NCI-H1694 treated with DMSO at 0.1 percent for 48 hours (cell line): Measurements from ENCODE around the gene ARHGEF17.
A peak's percentile ranks its signal among the peaks of the same experiment; 100 is the strongest.

ENCODE experiments used
- DNase-seq: peaks from one replicate; lab custom pipeline; 2025; lab: John Stamatoyannopoulos, UW

The ARHGEF17 gene

DNA sequence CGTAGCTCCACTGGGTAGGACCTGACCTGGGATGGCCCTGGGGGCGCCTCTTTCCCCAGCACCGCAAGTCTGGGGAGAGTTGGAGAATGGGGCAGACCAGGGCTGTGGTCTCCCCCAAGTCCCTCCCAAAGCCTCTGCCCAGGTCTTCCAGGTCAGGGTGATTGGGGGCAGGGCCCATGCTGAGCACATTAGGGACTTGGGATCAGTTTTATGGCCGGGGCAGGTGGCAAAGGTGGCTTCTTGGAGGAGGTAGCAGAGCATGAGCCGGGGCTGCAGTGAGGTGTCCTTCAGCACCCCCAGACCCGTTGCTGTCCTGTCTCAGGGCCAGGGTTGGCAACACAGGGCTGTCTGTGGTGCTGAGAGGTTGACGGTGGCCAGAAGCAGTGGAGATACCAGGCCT lies 74.1 kb downstream of the ARHGEF17 start:
- DNase-seq, result no peak

DNA sequence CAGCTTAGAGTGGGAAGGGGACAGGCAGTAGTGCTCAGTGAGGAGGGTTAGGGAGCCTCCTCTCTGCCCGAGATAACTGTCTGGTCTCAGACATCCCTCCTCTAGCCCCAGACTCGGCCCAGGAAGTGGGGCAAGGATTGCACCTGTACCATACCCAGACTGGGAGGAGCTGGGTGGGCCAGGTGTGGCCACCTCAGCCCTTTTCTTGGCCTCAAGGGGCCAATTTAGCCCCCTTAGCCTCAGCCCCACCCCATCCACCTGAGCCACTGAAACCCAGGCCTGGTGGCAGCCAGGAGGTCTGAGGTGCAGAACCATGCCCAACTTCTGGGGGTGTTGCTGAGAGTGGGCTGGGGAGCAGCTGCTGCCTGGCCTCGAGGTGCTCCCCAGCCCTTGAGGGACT lies 74.7 kb downstream of the ARHGEF17 start:
- DNase-seq, result no peak

DNA sequence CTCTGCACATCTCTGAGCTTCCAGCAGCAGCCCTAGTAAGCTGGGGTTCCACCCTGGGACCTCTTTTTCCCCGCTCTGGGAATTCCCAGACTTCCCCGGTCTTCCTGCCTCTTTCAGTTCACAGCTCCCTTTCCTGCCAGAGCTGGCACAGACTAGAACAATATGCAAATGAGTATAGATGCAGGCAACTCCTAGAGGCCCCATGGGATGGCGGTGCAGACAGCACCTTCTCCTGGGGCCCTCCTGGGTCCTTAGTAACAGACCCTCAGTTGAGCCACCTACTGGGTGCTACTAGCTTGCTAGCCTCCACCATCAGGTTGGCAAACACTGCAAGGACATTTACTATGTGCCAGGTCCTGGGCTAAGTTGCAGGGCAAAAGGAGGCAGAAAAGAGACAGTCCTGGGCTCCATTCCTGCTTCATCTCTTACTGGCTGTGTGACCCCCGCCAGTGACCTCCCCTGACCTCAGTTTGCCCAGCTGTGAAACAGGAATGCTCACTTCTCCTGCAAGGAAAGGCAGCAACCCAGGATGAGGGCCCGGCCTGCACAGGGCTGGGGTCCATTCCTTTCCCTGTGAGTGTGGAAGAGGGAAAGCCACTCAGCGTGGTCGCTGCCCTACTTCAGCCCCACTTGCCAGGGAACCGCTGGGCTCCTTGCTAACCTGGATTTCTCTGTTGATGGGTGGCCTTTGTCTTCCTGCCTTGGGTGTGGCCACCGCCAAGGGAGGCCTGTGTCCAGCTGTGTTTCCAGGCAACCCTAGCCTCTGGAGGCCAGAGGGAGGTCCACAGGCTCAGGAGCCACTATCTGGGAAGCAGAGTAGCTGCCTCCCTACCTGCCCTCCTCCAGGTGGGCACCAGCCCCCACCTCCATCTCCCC lies 75.4 kb downstream of the ARHGEF17 start:
- DNase-seq, result no peak

DNA sequence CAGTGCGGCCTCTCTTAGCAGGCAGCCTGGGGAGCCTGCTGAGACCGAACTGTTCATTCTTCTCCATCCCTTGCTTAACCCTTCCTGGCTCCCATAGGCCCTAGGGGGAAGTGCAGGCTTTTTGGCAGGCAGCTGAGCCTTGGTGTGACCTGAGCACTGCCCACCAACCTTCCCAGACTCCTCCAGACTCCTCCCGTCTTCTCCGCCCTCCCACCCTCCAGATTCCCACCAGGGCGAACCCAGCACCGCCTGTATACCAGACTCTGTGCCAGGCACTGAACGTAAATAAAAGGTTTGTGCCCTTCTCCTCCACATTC lies 76.0 kb downstream of the ARHGEF17 start:
- no peak for DNase-seq

DNA sequence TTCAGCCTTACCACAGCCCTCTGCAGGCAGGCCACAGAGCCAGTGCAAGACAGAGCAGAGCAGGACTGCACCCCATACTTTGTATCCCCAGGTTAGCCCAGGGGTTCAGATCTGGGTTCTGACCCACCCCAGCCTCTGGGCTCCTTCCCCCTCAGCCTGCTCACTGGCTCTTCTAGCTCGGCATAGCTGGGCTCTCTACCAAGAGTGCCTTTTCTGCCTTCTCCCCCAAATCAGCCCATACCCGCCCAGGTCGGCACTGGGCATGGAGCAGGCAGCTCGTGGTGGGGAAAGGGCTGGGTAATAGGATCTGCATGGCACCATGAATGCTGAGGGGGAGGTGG lies 76.4 kb downstream of the ARHGEF17 start:
- no peak for DNase-seq

DNA sequence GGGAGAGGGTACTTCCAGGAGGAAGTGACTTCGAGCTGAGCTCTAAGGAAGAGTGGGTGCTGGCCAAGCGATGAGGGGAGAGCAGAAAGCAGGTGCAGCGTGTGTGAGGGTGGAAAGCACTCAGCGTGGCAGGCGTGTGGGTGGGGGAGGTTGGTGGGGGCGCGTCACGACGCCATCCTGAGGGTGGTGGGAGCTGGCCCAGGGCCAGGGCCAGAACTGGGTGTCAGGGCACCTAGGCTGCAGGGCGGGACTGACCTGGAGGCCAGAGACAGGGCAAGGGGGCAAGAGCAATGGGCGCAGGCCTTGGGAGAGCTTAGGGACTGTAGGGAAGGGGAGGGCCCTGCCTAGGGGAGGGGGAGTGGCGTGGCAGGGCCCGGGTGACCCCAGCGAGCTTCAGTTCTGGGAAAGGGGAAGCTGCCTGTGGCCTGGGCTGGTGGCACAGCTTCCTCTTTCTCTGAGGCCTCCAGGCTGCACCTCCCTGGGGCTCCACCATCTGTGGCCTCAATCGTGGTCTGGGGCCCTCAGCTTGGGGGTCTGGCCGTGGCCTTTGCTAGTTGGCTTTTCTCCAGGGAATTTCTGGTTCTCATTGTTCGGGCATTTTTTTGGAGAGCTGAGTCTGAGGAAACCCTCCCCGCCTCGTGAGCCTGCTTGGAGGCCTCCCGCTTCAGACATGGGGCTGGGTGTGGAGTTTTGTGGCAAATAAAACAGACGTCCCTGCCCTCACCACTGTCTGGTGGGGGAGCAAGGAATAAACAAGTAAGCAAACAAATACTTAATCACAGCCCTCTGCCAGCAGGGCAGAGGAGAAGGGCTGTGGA lies 77.0 kb downstream of the ARHGEF17 start:
- DNase-seq, result no peak

DNA sequence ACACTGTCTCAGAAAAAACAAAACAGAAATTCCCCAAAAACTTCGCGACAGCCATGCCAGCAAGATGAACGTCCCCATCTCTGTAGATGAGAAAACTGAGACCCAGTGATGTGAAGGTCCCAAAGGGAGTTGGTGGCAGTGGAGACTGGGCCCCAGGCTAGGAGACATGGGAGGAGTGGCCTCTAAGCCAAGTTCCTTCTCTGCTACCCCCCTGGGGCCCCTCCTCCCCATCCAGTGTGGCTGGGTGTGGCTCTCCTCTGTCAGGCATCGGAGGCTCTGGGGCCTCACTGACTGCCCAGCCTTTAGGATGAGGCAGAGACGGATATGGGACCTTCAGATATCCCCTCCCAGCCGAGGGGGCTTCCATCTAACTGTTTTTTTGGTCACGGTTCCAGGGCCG lies 77.9 kb downstream of the ARHGEF17 start:
- no peak for DNase-seq

DNA sequence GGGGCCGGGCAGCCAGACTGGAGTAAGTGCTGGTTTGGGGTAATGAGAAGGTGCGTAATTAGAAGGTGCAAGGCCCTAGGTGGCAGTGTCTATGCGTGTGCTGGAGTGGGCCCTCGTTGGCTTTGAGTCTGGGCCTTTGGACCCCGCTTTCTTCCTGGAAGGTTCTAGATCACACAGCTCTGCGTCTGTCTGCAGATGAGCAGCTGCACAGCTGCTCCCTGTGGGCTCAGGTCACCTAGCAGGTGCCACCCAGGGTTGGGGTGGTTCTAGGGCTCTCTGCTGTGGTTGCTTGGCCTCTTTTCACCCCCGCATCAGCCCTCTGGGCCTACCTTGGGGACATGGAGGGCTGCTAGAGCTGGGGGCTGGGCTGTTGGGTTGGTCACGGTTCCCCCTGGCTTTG lies 78.5 kb downstream of the ARHGEF17 start:
- DNase-seq, result no peak

DNA sequence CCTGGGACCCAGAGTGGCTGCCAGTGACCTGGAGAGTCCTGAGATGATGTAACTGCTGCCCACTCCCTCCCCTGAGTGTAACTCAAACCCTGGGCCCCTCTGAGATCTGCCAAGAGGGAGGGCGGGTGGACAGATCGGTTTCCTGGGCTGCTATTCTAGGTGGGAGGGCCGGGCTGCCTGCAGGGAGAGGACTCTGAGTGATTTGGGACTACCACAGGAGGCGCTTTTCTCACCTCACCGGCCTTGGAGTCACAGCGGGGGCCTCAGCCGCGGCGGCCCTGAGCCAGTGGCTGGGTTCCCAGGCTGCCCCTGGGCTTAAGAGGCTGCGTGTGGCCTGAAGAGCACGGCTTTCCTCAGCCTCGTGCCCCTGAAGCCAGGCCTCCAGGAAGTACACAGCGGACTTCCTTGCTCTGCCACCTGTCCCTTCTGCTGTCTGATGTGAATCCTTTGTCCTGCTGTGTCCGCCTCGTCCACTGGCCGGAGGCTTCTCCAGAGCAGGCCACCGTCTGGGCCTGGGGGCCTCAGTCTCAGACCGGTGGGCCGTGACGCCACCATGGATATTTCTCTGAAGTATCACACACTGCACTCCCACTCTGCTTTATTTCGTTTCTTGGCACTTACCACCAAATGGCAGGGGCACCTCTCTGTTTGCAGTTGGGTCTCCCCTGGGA lies 79.7 kb downstream of the ARHGEF17 start:
- no peak for DNase-seq

DNA sequence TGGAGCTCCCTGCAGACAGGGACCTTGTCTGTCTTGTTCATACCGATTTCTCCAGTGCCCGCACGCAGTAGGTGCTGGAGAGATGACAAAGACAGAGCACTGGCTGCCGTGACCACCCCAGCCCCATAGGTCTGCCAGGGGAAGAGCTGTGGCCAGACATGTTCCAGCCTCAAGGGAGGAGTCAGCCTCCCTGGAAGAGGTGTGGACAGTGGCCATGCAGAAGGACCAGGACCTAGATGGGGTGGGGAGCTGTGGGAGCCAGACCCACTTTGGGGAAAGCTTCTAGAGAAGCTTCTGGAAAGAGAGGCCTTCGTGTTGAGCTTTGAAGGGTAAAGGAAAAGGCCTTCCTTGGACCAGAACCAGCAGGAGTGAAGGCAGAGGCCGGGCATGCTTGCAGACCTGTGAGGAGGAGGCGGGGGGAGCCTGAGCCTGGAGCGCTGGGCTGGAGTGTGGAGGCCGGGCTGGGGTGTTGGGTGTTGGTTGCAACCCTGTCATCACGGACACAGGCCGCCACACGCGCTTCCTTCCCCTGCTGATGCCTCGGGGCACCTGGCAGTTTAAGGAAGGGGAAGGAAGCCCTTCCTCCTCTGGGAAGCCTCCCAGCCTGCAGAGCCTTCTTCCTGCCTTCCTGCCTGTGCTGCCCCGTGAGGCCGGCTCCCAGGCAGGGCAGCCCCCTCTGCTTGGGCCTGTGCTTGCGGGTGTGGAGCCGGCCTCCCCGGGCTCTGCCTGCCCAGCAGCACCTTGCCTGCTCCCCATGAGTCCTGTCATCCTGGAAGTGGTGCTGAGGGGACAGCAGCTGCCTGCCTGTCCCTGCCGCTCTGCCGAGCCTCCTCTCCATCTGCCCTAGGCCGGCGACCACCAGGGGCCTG lies 80.4 kb downstream of the ARHGEF17 start:
- DNase-seq, result no peak

DNA sequence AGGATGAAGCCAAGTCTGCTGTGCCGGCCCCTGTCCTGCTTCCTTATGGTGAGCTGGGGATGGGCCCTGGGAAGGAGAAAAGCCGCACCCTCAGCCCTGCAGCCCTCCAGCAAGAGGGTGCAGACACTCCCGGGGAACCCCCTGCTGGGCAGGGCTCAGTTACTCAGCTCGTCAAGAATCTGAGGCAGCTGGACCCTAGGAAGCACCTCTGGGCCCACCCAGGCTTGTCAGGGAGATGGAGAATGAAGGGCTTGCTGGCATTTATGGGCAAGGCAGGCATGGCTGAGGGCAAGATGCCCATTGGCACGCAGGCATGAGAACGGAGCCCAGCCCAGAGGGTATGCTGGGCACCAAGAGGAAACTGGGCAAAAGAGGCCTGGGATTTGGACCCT lies 81.1 kb downstream of the ARHGEF17 start:
- DNase-seq, result no peak

DNA sequence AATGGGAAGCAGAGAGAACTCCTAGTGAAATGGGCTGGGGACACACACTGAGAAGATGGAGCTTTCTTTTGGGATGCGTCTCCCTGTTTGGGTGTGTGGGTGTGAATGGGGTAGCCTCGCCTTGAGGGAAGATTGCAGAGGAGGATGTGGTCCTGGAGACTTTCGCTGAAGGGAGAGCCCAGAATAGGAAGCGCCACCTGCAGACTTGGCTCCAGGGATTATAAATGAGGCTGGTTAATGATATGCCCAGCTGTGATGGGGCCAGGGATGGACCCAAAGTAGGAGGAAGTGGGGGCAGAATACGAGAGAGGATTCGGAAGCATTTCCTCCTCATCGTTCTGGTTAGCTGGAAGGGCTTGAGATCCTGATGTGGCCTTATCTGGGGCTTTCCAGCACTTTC lies 81.8 kb downstream of the ARHGEF17 start:
- DNase-seq, result no peak

DNA sequence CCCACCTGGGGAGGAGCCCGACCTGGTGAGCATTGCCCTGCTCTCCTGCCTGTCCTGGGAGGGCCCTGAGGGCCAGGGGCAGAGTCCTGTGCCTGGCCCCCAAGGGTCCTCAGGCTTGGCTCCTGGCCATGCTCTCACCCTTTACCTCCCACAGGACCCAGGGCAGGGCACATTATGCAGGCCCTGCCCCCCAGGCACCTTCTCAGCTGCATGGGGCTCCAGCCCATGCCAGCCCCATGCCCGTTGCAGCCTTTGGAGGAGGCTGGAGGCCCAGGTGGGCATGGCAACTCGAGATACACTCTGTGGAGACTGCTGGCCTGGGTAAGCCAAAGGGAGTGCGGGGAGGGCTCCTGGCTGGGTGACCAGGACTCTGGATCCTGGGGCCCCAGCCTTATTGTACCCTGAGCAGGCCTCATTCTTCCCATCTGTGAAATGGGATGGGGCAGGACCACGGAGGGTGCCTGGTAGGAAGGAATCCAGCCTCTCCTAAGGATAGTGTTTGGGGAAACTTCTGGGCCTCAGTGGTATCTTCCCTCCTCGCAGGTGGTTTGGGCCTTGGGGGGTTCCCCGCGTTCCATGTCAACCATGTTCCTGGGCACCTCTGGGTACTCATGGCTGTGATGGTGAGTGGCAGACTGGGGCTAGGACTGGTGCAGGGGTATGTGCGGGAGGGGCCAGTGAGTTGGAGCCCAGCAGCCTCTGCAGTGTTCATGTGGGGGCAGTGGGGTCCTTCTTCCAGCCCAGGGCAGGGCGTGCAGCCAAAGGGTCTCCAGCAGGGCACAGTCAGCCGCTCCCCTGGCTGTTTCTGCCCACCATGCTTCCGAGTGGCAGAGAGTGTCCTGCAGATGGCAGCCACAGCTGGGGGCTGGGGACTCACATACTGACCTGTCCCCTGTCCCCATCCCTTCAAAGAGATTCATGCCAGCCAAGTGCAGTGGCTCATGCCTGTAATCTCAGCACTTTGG lies 82.8 kb downstream of the ARHGEF17 start:
- DNase-seq, result no peak

DNA sequence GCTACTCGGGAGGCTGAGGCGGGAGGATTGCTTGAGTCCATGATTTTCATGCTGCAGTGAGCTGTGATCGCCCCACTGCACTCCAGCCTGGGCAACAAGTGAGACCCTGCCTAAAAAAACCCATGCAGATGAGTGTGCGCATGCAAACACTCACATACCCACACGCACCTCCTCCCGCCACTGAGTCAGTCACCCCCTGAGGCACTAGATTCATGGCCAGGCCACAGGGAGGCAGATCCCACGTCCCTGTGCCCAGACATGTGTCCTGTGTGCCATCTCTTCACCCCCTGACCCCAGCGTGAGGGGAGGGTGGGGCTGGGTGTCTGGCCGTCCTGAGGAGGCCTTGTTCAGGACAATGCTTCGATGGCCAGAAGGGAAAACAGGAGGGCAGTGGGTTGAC lies 83.6 kb downstream of the ARHGEF17 start:
- no peak for DNase-seq

DNA sequence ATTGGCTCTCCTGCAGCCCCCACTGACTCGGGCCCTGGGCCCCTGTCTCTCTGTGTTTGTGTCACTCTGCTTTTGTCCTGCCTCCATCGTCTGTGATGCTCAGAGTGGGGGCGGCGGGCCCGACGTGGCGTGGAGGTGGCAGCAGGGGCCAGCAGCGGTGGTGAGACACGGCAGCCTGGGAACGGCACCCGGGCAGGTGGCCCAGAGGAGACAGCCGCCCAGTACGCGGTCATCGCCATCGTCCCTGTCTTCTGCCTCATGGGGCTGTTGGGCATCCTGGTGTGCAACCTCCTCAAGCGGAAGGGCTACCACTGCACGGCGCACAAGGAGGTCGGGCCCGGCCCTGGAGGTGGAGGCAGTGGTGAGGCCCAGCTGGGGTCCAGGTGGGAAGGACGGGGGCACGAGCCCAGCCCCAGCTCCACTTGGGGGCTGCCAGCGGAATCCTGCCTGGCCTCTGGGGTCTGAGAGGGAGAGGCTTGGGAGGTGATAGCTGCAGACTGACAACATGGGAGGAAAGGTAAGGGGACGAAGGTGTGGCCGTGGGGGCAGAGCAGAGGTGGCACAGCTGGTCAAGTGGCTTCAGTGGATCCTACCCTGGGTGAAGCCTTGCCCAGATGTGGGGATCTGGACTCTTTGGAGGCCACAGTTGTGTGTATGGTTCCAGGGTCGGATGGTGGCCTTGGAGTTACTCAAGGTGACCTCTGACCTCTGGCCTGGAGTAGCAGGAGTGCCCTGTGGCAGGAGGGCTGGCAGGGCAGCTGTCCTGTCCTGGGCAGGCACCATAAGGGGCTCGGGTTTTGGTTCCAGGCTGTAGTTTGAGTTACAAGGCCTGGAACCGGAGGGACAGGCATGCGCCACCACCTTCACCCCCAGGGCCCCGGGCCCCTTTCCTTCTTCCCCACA lies 84.3 kb downstream of the ARHGEF17 start:
- no peak for DNase-seq

DNA sequence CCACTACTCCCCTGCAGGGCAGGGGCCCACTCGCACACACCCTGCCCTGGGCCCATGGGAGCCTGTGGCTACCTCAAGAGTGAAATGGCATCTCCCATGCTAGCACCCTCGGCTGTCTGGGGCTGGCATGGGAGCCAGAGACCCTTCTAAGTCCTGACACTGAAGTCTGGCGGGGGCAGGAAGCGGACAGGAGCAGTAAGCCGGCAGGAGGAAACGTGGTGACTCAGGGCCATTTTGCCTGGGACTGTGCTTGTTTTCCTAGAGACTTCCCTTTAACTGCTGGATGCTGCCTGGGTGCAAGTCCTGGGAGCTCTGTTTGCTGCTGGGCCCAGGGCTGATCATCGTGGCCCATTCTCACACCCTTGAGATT lies 84.9 kb downstream of the ARHGEF17 start:
- no peak for DNase-seq

DNA sequence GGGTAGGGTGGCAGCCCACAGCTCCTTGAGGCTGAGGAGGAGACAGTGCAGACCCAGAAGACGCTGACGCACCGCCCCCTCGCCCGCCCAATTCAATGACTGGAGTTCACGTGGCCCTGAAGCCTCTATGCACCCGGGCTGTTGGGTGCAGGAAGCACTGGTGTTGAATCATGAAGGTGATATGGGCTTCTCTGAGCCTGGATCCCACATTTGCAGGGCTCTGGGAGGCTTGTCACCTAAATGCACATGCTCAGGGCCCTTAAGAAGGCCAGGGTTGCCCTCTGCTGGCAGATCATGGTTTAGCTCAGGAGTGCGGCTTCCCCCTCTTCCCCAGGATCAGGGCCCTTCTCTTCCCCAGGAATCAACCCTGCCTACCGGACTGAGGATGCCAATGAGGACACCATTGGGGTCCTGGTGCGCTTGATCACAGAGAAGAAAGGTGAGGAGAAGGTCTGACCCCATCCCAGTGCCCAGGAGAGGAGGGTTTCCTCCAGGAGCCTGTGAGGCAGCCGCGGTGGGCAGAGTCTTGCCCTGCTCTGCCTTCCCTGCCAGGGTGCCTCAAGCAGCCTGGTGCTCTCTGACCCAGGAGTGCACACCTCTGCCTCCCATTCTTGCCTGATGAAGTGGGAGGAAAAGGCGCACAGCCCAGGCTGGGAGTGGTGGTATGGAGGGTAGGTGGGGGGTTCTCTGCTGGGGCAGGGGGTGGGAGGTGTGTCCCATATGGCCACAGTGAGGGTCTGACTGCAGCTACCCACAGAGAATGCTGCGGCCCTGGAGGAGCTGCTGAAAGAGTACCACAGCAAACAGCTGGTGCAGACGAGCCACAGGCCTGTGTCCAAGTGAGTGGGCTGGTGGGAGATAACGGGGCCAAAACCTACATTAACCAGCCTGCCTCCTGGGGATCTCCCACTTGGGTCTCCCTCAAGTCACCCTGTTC lies 85.7 kb downstream of the ARHGEF17 start:
- peak; percentile 9 for DNase-seq

DNA sequence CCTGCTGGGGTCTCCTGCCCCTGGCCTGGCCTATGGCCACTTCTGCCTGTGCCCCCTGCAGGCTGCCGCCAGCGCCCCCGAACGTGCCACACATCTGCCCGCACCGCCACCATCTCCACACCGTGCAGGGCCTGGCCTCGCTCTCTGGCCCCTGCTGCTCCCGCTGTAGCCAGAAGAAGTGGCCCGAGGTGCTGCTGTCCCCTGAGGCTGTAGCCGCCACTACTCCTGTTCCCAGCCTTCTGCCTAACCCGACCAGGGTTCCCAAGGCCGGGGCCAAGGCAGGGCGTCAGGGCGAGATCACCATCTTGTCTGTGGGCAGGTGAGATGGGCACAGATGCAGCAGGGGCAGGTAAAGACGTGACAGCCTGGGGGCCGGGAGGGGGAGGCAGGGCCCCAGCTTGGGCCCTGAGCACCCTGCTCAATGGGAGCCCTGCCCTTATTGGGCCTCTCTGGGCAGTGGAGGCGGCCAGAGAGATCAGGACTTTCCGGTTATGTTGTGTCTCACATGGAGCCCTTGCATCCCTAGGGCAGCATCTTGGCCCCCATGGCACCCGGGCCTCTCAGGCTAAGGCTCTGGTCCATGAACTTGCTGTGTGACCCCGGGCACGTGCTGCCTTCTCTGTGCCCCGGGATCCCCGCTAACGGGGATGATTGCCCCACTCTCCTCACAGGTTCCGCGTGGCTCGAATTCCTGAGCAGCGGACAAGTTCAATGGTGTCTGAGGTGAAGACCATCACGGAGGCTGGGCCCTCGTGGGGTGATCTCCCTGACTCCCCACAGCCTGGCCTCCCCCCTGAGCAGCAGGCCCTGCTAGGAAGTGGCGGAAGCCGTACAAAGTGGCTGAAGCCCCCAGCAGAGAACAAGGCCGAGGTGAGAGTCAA lies 86.6 kb downstream of the ARHGEF17 start:
- DNase-seq, result no peak
